Heart right ventricle (tissue), 16 donors: ENCODE measurements around the gene TRAPPC5. TPM values are rescaled to one million over a fixed set of nuclear protein-coding genes. Genes with fewer than 3 reads are reported as not detected.
"Not testable (repeated sequence)": the region's sequence is repeated elsewhere in the genome, so short reads cannot be mapped to it uniquely, and the experiment has no call there.

Source experiments
- ATAC-seq, 8 donors: fragments of 200-7000 bp; cut with Tn5 transposase; one replicate each; pipeline ENCODE4 v1.9.1; 2020; ENCODE audit warnings: mild to moderate bottlenecking in 8 of 8, moderate library complexity in 8 of 8, moderate number of reproducible peaks in 1 of 8
- DNase-seq, 2 donors: peaks; one replicate each; pipeline ENCODE4 v3.0.0-alpha.2; 2020
- H3K27ac ChIP-seq, 10 donors: fragments of 200-600 bp; sonication (generic) in 2 of 10; one replicate each; pipeline versions ENCODE4 v1.5.0 to v1.8.0; 2020 to 2022; ENCODE audit warnings: mild to moderate bottlenecking in 3 of 10
- H3K27me3 ChIP-seq, 7 donors: fragments of 200-600 bp; one replicate each; pipeline ENCODE4 v1.8.0; 2021 to 2022; ENCODE audit warnings: mild to moderate bottlenecking in 2 of 7
- H3K36me3 ChIP-seq, 9 donors: fragments of 200-600 bp; sonication (generic) in 1 of 9; one replicate each; pipeline versions ENCODE4 v1.5.0 to v1.8.0; 2020 to 2022; ENCODE audit warnings: mild to moderate bottlenecking in 2 of 9
- H3K4me1 ChIP-seq, 9 donors: fragments of 200-600 bp; sonication (generic) in 1 of 9; one replicate each; pipeline versions ENCODE4 v1.5.0 to v1.8.0; 2020 to 2022; ENCODE audit warnings: mild to moderate bottlenecking in 4 of 9
- H3K4me3 ChIP-seq, 10 donors: fragments of 200-600 bp; sonication (generic) in 2 of 10; one replicate each; pipeline versions ENCODE4 v1.5.0 to v1.8.0; 2020 to 2022; ENCODE audit warnings: mild to moderate bottlenecking in 7 of 10, moderate library complexity in 2 of 10
- H3K9me3 ChIP-seq, 11 donors: fragments of 200-600 bp in 10 of 11; sonication (generic) in 2 of 11; one replicate each; pipeline versions ENCODE4 v1.5.0 to v1.8.0; 2013 to 2022; ENCODE audit warnings: mild to moderate bottlenecking in 2 of 11, control low read depth in 1 of 11, moderate library complexity in 1 of 11
- CTCF ChIP-seq, 9 donors: fragments of 200-600 bp; sonication (generic) in 2 of 9; IDR thresholded peaks; one replicate each; pipeline versions ENCODE4 v1.5.0 to v1.8.0; 2021 to 2022; ENCODE audit warnings: antibody characterized with exemption in 9 of 9, mild to moderate bottlenecking in 5 of 9, moderate library complexity in 1 of 9
- WGBS, 2 donors: extraction: QIAGEN DNeasy Blood & Tissue Kit; methylation state at CpG; one replicate each; pipeline ENCODE4 v1.1.7; 2013; ENCODE audit warnings: inconsistent platforms in 1 of 2; 5-methylcytosine and 5-hydroxymethylcytosine counted together
- intact Hi-C, 10 donors: fragments of 100-400 bp; cut with DNase I; formaldehyde crosslinking; loops; one replicate each; pipeline versions ENCODE4 v1.11.1 to v1.14.2; 2022
- polyA plus RNA-seq, 2 donors: library from polyadenylated mRNA; stranded (reverse); fragments of 200-250 nt; gene quantifications; one replicate each; pipeline ENCODE4 v1.2.3, GENCODE V29; 2013
- total RNA-seq, 10 donors: library from RNA; stranded (reverse); fragmentation: NEBNext Ultra II Directional in 3 of 10; extraction: Animal tissue kit (Norgen Biotek cat#: 25700) in 3 of 10; gene quantifications; one replicate each; pipeline versions ENCODE4 v1.2.1 to v1.2.4, GENCODE V29; 2021 to 2023
- donor health status: Arrhythmogenic right ventricular cardiomyopathy.
- donor health status: ischemic (EF 13 %, LVEDD 7.1; RV severe dilation, severe dysfunction).
- donor health status: healthy with polysubstance abuse.
- donor health status: DM: no; HTN: yes; CAD: no.
- donor health status: DM: no; HTN: no; CAD: no.
- donor health status: ischemic (EF 25% LVEDD 6.9; RV normal size, moderate dysfunction).
- donor health status: ischemic (EF 25% LVEDD 5.7; RV mildly dilated, moderate dysfunction).
- donor health status: healthy.
- donor health status: DM: yes; HTN: yes; CAD: no.
- donor health status: Ischemic cardiomyopathy.
- donor health status: ischemic (EF 35%, LVEDD 5.7; RV mildly dilated, moderate dysfunction).
- donor health status: nonischemic (EF 11% LVEDD 7.7; RV severe dilation, severe dysfunction).
- donor health status: DM: yes; HTN: yes; CAD: no.
- donor health status: PGD.
- donor health status: ischemic (EF 29% LVEDD 5.4; RV normal size, mild dysfunction).
- donor health status: nonischemic (EF 23%, LVEDD 6.1; RV moderate dilation, normal function).

TRAPPC5 gene
- total and polyA plus RNA-seq, 12 donors, result 75.3 to 388 (median 93.3) TPM

- ATAC-seq, result no peak
- intact Hi-C loops, result no loop called here
- 82 to 87% methylated on average over 43 of the region's 43 CpGs for WGBS, 2 donors
These were observed 39.0 kb upstream of the TRAPPC5 start for GRCh38 chr19:7641290-7642276.

GRCh38 chr19:7642295-7643030 lies 38.2 kb upstream of the TRAPPC5 start:
- Histone ChIP-seq H3K27me3 (peaks cover 4 to 39% (median 25%) of the 10 kb centered on the region in 7 donors), H3K36me3 (peaks cover 0 to 33% (median 0%) of the 10 kb centered on the region in 9 donors), H3K9me3 (no peaks in the 10 kb centered on the region), H3K4me1 (peaks cover 0 to 16% (median 0%) of the 10 kb centered on the region in 9 donors), H3K4me3 (no peak overlapping the region), H3K27ac (no peak overlapping the region)
- DNase-seq, result no peak
- 89 to 90% methylated on average over 27 of the region's 27 CpGs for WGBS, 2 donors
- no peak for TF ChIP-seq CTCF (IDR thresholded peaks at IDR 0.05)
- ATAC-seq, result no peak
- intact Hi-C loops, result no loop called here

More at GRCh38 chr19:7641290-7642276, 39.0 kb upstream of the TRAPPC5 start:
- H3K4me3 ChIP-seq, result no peak overlapping the region
- no peak overlapping the region for H3K27ac ChIP-seq
- DNase-seq, result no peak
- TF ChIP-seq CTCF (IDR thresholded peaks at IDR 0.05), result no peak
- H3K4me1 ChIP-seq, result peaks cover 0 to 18% (median 0%) of the 10 kb centered on the region in 9 donors
- H3K27me3 ChIP-seq, result peaks cover 4 to 39% (median 29%) of the 10 kb centered on the region in 7 donors
- H3K36me3 ChIP-seq, result peaks cover 0 to 26% (median 0%) of the 10 kb centered on the region in 9 donors
- no peaks in the 10 kb centered on the region for H3K9me3 ChIP-seq

GRCh38 chr19:7643031-7643415 lies 37.6 kb upstream of the TRAPPC5 start:
- Histone ChIP-seq H3K36me3 (peaks cover 0 to 33% (median 0%) of the 10 kb centered on the region in 9 donors), H3K27ac (no peak overlapping the region), H3K27me3 (peaks cover 0 to 39% (median 20%) of the 10 kb centered on the region in 7 donors), H3K9me3 (no peaks in the 10 kb centered on the region), H3K4me3 (no peak overlapping the region), H3K4me1 (peaks cover 0 to 10% (median 0%) of the 10 kb centered on the region in 9 donors)
- ATAC-seq (no peak), DNase-seq (no peak)
- WGBS, 2 donors, result 88 to 95% methylated on average over 8 of the region's 8 CpGs
- intact Hi-C loops, result no loop called here
- TF ChIP-seq CTCF (IDR thresholded peaks at IDR 0.05), result no peak

GRCh38 chr19:7643629-7644549 lies 36.7 kb upstream of the TRAPPC5 start:
- H3K4me3 ChIP-seq, ATAC-seq, DNase-seq, intact Hi-C loops, H3K9me3 ChIP-seq, H3K4me1 ChIP-seq, H3K27ac ChIP-seq: not testable (repeated sequence)
- Histone ChIP-seq H3K27me3 (peaks cover 0 to 31% (median 11%) of the 10 kb centered on the region in 7 donors), H3K36me3 (peaks cover 0 to 33% (median 0%) of the 10 kb centered on the region in 9 donors)
- 46 to 73% methylated on average over 10 of the region's 10 CpGs for WGBS, 2 donors
